Measurements from ENCODE around the gene IFT74. TPM values are rescaled to one million over a fixed set of nuclear protein-coding genes. Genes with fewer than 3 reads are reported as not detected.

Gene IFT74
- total and polyA plus RNA-seq, 2 of the 13 experiments (the other 11 are each of a cell fraction or from before 2014, with no cell fraction given), result 4.2 to 12.3 TPM

DNA sequence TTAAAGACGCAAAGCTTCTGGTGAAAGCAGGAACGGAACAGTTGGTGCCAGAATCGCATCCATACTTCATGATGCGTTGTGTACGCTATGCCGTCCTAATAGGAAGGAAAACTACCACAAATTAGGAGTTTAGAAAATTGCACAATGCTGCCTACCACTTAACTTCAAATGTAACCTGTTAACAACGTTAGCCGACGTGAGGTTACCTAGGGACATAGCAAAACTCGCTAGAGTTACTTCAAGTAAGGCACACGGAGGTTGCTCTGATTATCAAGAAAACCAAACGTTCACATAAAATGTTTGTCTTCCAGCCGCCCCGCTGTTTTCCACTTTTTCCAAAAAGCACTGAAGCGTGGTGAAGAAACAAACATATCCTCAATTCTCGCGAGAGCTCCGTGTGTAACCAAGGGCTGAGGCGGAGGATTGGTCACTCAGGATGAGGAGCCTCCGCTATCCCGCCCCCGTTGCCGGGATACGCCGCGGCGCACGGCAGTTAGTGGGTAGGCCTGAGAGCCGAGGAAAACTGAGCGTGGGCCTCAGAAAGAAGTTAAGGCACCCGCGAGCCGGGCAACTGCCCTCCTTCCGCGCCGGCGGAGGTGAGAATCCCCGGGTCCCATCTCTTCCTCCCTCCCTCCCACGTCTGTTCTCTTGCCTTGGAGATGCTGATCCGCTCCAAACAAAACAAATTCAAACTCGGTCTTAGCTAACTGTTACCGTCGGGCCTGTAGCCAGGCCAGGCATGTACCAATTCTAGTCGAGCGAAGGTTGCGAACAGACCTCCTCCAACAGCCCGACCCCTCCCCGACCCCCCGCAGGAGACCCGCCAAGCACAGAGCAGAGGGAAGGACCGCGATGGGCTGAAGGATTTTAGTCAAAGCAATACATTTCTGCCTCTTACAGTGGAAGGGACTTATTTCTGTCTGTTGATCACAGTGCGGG lies at the start of gene IFT74 (continued):
- TF ChIP-seq, protein P1, sequence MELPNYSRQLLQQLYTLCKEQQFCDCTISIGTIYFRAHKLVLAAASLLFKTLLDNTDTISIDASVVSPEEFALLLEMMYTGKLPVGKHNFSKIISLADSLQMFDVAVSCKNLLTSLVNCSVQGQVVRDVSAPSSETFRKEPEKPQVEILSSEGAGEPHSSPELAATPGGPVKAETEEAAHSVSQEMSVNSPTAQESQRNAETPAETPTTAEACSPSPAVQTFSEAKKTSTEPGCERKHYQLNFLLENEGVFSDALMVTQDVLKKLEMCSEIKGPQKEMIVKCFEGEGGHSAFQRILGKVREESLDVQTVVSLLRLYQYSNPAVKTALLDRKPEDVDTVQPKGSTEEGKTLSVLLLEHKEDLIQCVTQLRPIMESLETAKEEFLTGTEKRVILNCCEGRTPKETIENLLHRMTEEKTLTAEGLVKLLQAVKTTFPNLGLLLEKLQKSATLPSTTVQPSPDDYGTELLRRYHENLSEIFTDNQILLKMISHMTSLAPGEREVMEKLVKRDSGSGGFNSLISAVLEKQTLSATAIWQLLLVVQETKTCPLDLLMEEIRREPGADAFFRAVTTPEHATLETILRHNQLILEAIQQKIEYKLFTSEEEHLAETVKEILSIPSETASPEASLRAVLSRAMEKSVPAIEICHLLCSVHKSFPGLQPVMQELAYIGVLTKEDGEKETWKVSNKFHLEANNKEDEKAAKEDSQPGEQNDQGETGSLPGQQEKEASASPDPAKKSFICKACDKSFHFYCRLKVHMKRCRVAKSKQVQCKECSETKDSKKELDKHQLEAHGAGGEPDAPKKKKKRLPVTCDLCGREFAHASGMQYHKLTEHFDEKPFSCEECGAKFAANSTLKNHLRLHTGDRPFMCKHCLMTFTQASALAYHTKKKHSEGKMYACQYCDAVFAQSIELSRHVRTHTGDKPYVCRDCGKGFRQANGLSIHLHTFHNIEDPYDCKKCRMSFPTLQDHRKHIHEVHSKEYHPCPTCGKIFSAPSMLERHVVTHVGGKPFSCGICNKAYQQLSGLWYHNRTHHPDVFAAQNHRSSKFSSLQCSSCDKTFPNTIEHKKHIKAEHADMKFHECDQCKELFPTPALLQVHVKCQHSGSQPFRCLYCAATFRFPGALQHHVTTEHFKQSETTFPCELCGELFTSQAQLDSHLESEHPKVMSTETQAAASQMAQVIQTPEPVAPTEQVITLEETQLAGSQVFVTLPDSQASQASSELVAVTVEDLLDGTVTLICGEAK (IDR thresholded peaks at IDR 0.05), result no peak
- TF ChIP-seq, protein P1 (CRISPR knock-in tag; IDR thresholded peaks at IDR 0.05), result peak; percentile 67; the same call in 1 of the 2 replicates
- TF ChIP-seq FOXJ3 (CRISPR knock-in tag; IDR thresholded peaks at IDR 0.05; ENCODE audit: borderline replicate concordance) (peak; percentile 56; the same call in 1 of the 2 replicates), ZSCAN20 (CRISPR knock-in tag; IDR thresholded peaks at IDR 0.05; ENCODE audit: borderline replicate concordance) (no peak), ZNF563 (CRISPR knock-in tag; IDR thresholded peaks at IDR 0.05) (peak; percentile 61; the same call in 1 of the 2 replicates), CBX5 (CRISPR knock-in tag; IDR thresholded peaks at IDR 0.05; ENCODE audit: borderline replicate concordance) (no peak), ZNF354B (CRISPR knock-in tag; IDR thresholded peaks at IDR 0.05) (no peak), PHF21A (CRISPR knock-in tag; IDR thresholded peaks at IDR 0.05) (peak; percentile 28; the same call in 1 of the 2 replicates), ATF7 (IDR thresholded peaks at IDR 0.05) (no peak), ATF7 (CRISPR knock-in tag; IDR thresholded peaks at IDR 0.05) (no peak), SMC3 (IDR thresholded peaks at IDR 0.05; ENCODE audit: low read length) (no peak), ZNF562 (CRISPR knock-in tag; IDR thresholded peaks at IDR 0.05; ENCODE audit: borderline replicate concordance) (no peak), ZBTB20 (CRISPR knock-in tag; IDR thresholded peaks at IDR 0.05; ENCODE audit: borderline replicate concordance, low read depth) (no peak), CHD2 (IDR thresholded peaks at IDR 0.05; ENCODE audit: low read depth, low read length) (peak; percentile 93), MTA1 (CRISPR knock-in tag; IDR thresholded peaks at IDR 0.05; ENCODE audit: borderline replicate concordance) (no peak; the same call in 1 of the 2 replicates)
- TF ChIP-seq, protein P2, sequence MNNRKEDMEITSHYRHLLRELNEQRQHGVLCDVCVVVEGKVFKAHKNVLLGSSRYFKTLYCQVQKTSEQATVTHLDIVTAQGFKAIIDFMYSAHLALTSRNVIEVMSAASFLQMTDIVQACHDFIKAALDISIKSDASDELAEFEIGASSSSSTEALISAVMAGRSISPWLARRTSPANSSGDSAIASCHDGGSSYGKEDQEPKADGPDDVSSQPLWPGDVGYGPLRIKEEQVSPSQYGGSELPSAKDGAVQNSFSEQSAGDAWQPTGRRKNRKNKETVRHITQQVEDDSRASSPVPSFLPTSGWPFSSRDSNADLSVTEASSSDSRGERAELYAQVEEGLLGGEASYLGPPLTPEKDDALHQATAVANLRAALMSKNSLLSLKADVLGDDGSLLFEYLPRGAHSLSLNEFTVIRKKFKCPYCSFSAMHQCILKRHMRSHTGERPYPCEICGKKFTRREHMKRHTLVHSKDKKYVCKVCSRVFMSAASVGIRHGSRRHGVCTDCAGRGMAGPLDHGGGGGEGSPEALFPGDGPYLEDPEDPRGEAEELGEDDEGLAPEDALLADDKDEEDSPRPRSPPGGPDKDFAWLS (CRISPR knock-in tag; IDR thresholded peaks at IDR 0.05; ENCODE audit: borderline replicate concordance), result no peak

All from HepG2 (cell line).